GM18511 (cell line): Measurements from ENCODE around the gene KRT3.

ENCODE experiments used
- ATAC-seq: cut with Tn5 transposase; IDR thresholded peaks from one replicate; pipeline ENCODE4 v1.9.1; 2021; ENCODE audit warnings: mild to moderate bottlenecking, moderate library complexity; ENCODE audit not compliant: unreplicated experiment

KRT3 gene

GRCh38 chr12:52827499-52828090 lies 31.7 kb upstream of the KRT3 start:
- no peak for ATAC-seq

GRCh38 chr12:52826611-52827498 lies 30.9 kb upstream of the KRT3 start:
- ATAC-seq = no peak

- no peak for ATAC-seq
Observed at GRCh38 chr12:52825961-52826360, 30.0 kb upstream of the KRT3 start.

GRCh38 chr12:52824741-52825410 lies 29.0 kb upstream of the KRT3 start:
- no peak for ATAC-seq

- no peak for ATAC-seq
Observed at GRCh38 chr12:52823761-52824450, 28.0 kb upstream of the KRT3 start.

- no peak for ATAC-seq
Observed at GRCh38 chr12:52822771-52823510, 27.0 kb upstream of the KRT3 start.

GRCh38 chr12:52821826-52822660 lies 26.1 kb upstream of the KRT3 start:
- ATAC-seq = no peak

- ATAC-seq = no peak
Observed at GRCh38 chr12:52821071-52821730, 25.3 kb upstream of the KRT3 start.

- ATAC-seq = no peak
Observed at GRCh38 chr12:52820521-52820920, 24.6 kb upstream of the KRT3 start.

GRCh38 chr12:52819731-52820510 lies 24.0 kb upstream of the KRT3 start:
- ATAC-seq = no peak

- ATAC-seq = no peak
Observed at GRCh38 chr12:52818887-52819420, 23.0 kb upstream of the KRT3 start.

GRCh38 chr12:52818388-52818787 lies 22.5 kb upstream of the KRT3 start:
- ATAC-seq = no peak

GRCh38 chr12:52817699-52818238 lies 21.9 kb upstream of the KRT3 start:
- ATAC-seq = no peak

GRCh38 chr12:52817003-52817698 lies 21.2 kb upstream of the KRT3 start:
- ATAC-seq = no peak

- no peak for ATAC-seq
Observed at GRCh38 chr12:52815676-52816588, 20.0 kb upstream of the KRT3 start.

GRCh38 chr12:52815161-52815560 lies 19.2 kb upstream of the KRT3 start:
- no peak for ATAC-seq
